Measurements from ENCODE around the gene TAS2R31. TPM values are rescaled to one million over a fixed set of nuclear protein-coding genes. Genes with fewer than 3 reads are reported as not detected.

TAS2R31 gene, protein sequence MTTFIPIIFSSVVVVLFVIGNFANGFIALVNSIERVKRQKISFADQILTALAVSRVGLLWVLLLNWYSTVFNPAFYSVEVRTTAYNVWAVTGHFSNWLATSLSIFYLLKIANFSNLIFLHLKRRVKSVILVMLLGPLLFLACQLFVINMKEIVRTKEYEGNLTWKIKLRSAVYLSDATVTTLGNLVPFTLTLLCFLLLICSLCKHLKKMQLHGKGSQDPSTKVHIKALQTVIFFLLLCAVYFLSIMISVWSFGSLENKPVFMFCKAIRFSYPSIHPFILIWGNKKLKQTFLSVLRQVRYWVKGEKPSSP
- total RNA-seq (2022; extraction: Qiagen RNA extraction; ENCODE audit: low read depth) = 0.09 to 0.22 TPM (median 0.16 TPM) in 4 of 5 replicates, not detected in the other

DNA sequence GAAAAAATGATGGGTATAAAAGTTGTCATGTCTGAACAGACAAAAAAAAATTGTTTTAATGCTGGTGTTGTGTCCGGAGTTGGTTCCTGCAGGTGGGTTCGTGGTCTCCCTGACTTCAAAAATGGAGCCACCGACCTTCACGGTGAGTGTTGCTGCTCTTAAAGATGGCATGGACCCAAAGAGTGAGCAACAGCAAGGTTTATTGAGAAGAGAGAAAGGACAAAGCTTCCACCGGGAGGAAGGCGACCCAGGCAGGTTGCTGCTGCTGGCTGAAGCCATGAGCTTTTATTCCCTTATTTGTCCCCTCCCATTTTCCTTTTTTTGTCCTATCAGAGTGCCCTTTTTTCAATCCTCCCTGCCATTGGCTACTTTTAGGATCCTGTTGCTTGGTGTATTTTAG is at the start of gene TAS2R31:
Gene TAS2R31 (minus strand): TSS at position 101 of the 400 bp plus-strand sequence. CDS start 72 bp downstream, at position 29.

DNA sequence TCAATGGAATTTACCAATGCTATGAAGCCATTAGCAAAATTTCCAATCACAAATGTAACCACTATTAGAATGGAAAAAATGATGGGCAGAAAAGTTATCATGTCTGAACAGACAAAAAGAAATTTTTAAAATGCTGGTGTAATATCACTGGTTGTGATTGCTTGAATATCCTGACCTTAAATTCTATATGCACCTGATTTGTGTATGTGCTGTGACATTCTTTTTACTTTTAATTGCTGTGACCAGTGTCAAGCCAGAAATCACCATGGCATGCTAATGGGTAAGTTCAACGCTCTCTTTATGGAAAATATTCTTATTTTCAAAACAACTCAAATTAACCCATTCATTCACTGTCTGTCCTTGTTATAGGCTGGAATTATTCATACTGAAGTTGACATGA is 31.0 kb upstream of the TAS2R31 start, which contains the start of gene TAS2R46:
Gene TAS2R46 (minus strand): TSS at position 101 of the 400 bp plus-strand sequence. CDS start 0 bp downstream, at position 101.

DNA sequence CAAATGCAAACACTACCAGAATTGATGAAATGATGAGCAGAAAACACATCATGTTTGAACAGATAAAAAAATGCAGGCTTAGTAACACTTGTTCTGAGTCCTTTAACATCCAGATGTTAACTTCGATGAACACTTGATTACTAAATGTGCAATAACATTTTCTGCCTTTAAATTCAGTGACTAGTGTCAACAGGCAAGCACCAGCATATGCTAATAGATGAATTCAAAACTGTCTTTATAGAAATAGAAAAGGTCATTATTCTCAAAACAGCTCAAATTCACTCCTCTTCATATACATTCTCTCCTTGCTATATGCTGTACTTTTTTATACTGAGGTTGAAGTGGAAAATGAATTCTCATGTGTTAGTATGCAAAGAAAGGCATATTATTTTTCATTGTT is 8.7 kb downstream of the TAS2R31 start, which contains the start of gene TAS2R19:
Gene TAS2R19 (minus strand): TSS at position 101 of the 400 bp plus-strand sequence. CDS start 49 bp downstream, at position 52.

DNA sequence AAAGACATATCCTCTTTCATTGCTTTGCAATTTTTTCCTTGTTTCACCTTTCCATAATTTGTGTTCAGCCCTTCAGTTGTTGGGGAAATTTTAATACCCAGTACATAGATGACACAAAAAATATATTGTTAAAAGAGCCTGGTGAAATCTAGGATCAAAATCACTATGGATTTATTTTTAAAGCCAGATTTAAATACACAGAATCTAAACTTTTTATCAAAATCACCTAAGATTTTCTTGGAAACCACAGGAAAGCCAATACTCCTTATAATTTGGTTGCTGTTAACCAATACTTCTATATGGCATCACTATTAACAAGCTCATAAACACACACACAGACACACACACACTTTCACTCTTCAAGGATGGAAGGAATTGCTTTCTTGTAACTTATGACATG is 33.0 kb downstream of the TAS2R31 start, which contains the start of gene TAS2R20:
Gene TAS2R20 (minus strand): TSS at position 101 of the 400 bp plus-strand sequence. CDS start 429 bp downstream, outside the sequence.

DNA sequence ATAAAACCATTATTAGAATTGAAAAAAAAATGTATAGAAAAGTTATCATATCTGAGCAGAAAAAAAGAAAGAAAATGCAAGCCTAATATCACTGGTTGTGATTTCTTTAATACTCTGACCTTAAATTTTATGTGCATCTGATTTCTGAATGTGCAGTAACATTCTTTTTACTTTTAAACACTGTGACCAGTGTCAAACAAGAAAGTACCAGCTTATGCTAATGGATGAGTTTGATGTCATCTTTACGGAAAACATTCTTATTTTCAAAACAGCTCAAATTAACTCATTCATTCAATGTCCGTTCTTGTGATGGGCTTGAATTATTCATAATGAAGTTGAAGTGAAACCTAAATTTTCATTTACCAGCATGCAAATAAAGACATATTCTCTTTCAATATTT is 44.4 kb downstream of the TAS2R31 start, which contains the start of gene TAS2R50:
Gene TAS2R50 (minus strand): TSS at position 101 of the 400 bp plus-strand sequence. CDS start 52 bp downstream, at position 49.

Other genes starting within 250 kb of the TAS2R31 start
- not detected in 5 replicates for gene TAS2R7, start 228.8 kb downstream of the TAS2R31 start, total RNA-seq (2022; extraction: Qiagen RNA extraction; ENCODE audit: low read depth)
- gene TAS2R8, start 224.1 kb downstream of the TAS2R31 start, total RNA-seq (2022; extraction: Qiagen RNA extraction; ENCODE audit: low read depth) = not detected in 5 replicates
- gene TAS2R9, start 221.2 kb downstream of the TAS2R31 start, total RNA-seq (2022; extraction: Qiagen RNA extraction; ENCODE audit: low read depth) = not detected in 5 replicates
- 0.09 to 0.13 TPM in 2 of 5 replicates, not detected in the others for gene TAS2R10, start 205.0 kb downstream of the TAS2R31 start, total RNA-seq (2022; extraction: Qiagen RNA extraction; ENCODE audit: low read depth)
- 1.6 to 3.5 TPM (median 3.1 TPM) in 5 replicates for gene PRR4, start 181.9 kb downstream of the TAS2R31 start, total RNA-seq (2022; extraction: Qiagen RNA extraction; ENCODE audit: low read depth)
- 1.7 to 4.4 TPM (median 3.3 TPM) in 5 replicates for gene PRH1, start 147.2 kb downstream of the TAS2R31 start, total RNA-seq (2022; extraction: Qiagen RNA extraction; ENCODE audit: low read depth)
- gene TAS2R13, start 121.8 kb downstream of the TAS2R31 start, total RNA-seq (2022; extraction: Qiagen RNA extraction; ENCODE audit: low read depth) = not detected in 5 replicates
- gene PRH2, start 102.2 kb downstream of the TAS2R31 start, total RNA-seq (2022; extraction: Qiagen RNA extraction; ENCODE audit: low read depth) = 0.37 TPM in 1 of 5 replicates, not detected in the others
- 0.27 to 0.94 TPM (median 0.63 TPM) in 5 replicates for gene TAS2R14, start 92.1 kb downstream of the TAS2R31 start, total RNA-seq (2022; extraction: Qiagen RNA extraction; ENCODE audit: low read depth)
- gene TAS2R50, start 44.5 kb downstream of the TAS2R31 start, total RNA-seq (2022; extraction: Qiagen RNA extraction; ENCODE audit: low read depth) = 0.09 TPM in 1 of 5 replicates, not detected in the others
- 0.10 to 0.12 TPM (median 0.11 TPM) in 3 of 5 replicates, not detected in the others for gene TAS2R20, start 33.1 kb downstream of the TAS2R31 start, total RNA-seq (2022; extraction: Qiagen RNA extraction; ENCODE audit: low read depth)
- gene TAS2R19, start 8.8 kb downstream of the TAS2R31 start, total RNA-seq (2022; extraction: Qiagen RNA extraction; ENCODE audit: low read depth) = 0.09 to 0.25 TPM in 2 of 5 replicates, not detected in the others
- 0.11 TPM in 1 of 5 replicates, not detected in the others for gene TAS2R46, start 30.9 kb upstream of the TAS2R31 start, total RNA-seq (2022; extraction: Qiagen RNA extraction; ENCODE audit: low read depth)
- gene TAS2R43, start 60.9 kb upstream of the TAS2R31 start, total RNA-seq (2022; extraction: Qiagen RNA extraction; ENCODE audit: low read depth) = not detected in 5 replicates
- gene TAS2R30, start 103.2 kb upstream of the TAS2R31 start, total RNA-seq (2022; extraction: Qiagen RNA extraction; ENCODE audit: low read depth) = not detected in 5 replicates
- gene SMIM10L1, start 139.8 kb upstream of the TAS2R31 start, total RNA-seq (2022; extraction: Qiagen RNA extraction; ENCODE audit: low read depth) = 8.2 to 9.2 TPM (median 8.8 TPM) in 5 replicates
- not detected in 5 replicates for gene TAS2R42, start 155.5 kb upstream of the TAS2R31 start, total RNA-seq (2022; extraction: Qiagen RNA extraction; ENCODE audit: low read depth)
- not detected in 5 replicates for gene PRB3, start 238.3 kb upstream of the TAS2R31 start, total RNA-seq (2022; extraction: Qiagen RNA extraction; ENCODE audit: low read depth)